Activated CD4-positive, alpha-beta memory T cell treated with anti-CD3 and anti-CD28 coated beads for 36 hours (primary cell): ENCODE measurements around the gene BRCA1. TPM values are rescaled to one million over a fixed set of nuclear protein-coding genes. Genes with fewer than 3 reads are reported as not detected.

Experiments used
- CTCF ChIA-PET: fragments of 350-600 bp; sonication (Branson Sonifier 250); formaldehyde crosslinking; loops from one replicate; lab custom pipeline; 2021; ENCODE audit warnings: antibody characterized with exemption, inconsistent platforms; lab: Charles Lee
- POLR2A ChIA-PET: fragments of 350-600 bp; sonication (Branson Sonifier 250); formaldehyde crosslinking; loops from one replicate; lab custom pipeline; 2021; ENCODE audit warnings: antibody characterized with exemption; lab: Charles Lee
- DNase-seq: peaks from one replicate; pipeline ENCODE4 v3.0.0-alpha.2; 2020
- H3K27ac Mint-ChIP-seq: one replicate; pipeline ENCODE4 v1.8.0; 2021; ENCODE audit warnings: mixed read lengths
- H3K27me3 Mint-ChIP-seq: one replicate; pipeline ENCODE4 v1.8.0; 2021; ENCODE audit warnings: mixed read lengths
- H3K36me3 Mint-ChIP-seq: one replicate; pipeline ENCODE4 v1.8.0; 2021; ENCODE audit warnings: mixed read lengths
- H3K4me1 Mint-ChIP-seq: one replicate; pipeline ENCODE4 v1.8.0; 2021; ENCODE audit warnings: low read depth, mixed read lengths
- H3K4me3 Mint-ChIP-seq: one replicate; pipeline ENCODE4 v1.8.0; 2021; ENCODE audit warnings: mild to moderate bottlenecking, mixed read lengths
- H3K9me3 Mint-ChIP-seq: one replicate; pipeline ENCODE4 v1.8.0; 2021; ENCODE audit warnings: mixed read lengths
- intact Hi-C: fragments of 100-400 bp; cut with micrococcal nuclease; formaldehyde crosslinking; loops from one replicate; pipeline ENCODE4 v1.15.1; 2023
- total RNA-seq, 2 experiments: library from RNA; stranded (reverse); gene quantifications; one replicate each; pipeline ENCODE4 v1.2.3, GENCODE V29; 2021

BRCA1 gene
- total RNA-seq, 2 experiments from 2014 or later: 92.8 to 103 TPM

DNA sequence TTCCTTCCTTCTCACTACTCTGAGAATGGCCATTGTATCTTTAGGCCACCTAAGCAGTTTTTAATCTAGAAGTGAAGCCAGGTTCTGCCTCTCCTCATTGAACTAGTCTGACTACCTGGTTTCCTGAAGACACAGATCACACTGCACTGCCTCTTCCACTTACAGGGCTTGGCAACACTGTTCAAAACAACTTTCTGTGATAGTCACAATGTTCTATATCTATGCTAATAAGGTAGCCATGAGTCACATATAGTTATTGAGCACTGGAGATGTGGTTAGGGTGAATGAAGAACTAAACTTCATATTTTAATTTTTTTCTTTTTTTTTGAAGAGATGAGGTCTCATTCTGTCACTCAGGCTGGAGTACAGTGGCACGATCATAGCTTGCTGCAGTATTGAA is 73.2 kb downstream of the BRCA1 start:
- Mint-ChIP-seq H3K4me3 (no peak overlapping the region), H3K27ac (no peak overlapping the region), H3K27me3 (no peaks in the 10 kb centered on the region), H3K36me3 (peaks cover 51% of the 10 kb centered on the region), H3K9me3 (no peaks in the 10 kb centered on the region), H3K4me1 (no peaks in the 10 kb centered on the region)
- POLR2A ChIA-PET: no interaction called here
- intact Hi-C loops: no loop called here
- DNase-seq: no peak
- CTCF ChIA-PET: no interaction called here

DNA sequence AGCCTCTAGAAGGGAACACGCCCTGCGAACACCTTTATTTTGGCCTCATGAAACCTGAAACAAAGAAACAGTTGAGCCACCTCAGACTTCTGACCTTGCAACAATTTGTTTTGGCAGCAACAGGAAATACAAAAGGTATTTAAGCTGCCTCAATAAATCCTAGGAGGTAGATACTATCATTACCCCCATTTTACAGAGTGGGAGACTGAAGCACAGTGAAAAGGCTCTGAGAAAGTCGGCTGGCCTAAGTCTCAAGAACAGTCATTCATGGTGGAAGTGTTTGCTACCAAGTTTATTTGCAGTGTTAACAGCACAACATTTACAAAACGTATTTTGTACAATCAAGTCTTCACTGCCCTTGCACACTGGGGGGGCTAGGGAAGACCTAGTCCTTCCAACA is 81.1 kb downstream of the BRCA1 start:
- H3K27ac Mint-ChIP-seq: no peak overlapping the region

DNA sequence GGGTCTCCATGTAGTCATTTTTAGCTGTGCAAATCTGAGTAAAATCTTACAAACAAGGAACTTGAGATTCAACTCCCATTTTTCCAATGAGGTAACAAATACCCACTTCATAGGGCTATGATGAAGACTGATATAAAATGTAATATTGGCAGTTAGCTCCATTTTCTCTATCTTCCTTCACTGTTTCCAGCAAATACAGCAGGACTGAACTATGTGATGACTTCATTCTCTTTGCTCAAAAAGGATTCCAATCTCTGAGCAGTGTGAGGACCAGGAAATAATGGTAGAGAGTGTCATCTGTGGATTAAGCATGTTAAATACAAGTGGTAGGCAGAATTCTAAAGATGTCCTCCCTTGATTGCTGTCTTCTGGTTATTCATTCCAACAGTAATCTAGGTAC is 81.9 kb downstream of the BRCA1 start:
- Mint-ChIP-seq H3K36me3 (peaks cover 16% of the 10 kb centered on the region), H3K27ac (no peak overlapping the region), H3K4me3 (no peak overlapping the region), H3K9me3 (no peaks in the 10 kb centered on the region), H3K4me1 (no peaks in the 10 kb centered on the region), H3K27me3 (no peaks in the 10 kb centered on the region)
- intact Hi-C loops: no loop called here
- ChIA-PET POLR2A (no interaction called here), CTCF (interaction anchor here (1.4 kb wide), 1 partner anchor 46 kb away, joined by 3 read pairs; no protein-coding TSS in a partner anchor)
- DNase-seq: no peak

More for the DNA sequence above, 81.1 kb downstream of the BRCA1 start:
- ChIA-PET POLR2A (no interaction called here), CTCF (interaction anchor here (0.8 to 1.4 kb wide), 2 partner anchors 47 to 151 kb away, joined by 3 read pairs; no protein-coding TSS in a partner anchor)
- Mint-ChIP-seq H3K27me3 (no peaks in the 10 kb centered on the region), H3K4me3 (no peak overlapping the region), H3K4me1 (no peaks in the 10 kb centered on the region), H3K36me3 (peaks cover 16% of the 10 kb centered on the region), H3K9me3 (no peaks in the 10 kb centered on the region)
- DNase-seq: no peak
- intact Hi-C loops: no loop called here

DNA sequence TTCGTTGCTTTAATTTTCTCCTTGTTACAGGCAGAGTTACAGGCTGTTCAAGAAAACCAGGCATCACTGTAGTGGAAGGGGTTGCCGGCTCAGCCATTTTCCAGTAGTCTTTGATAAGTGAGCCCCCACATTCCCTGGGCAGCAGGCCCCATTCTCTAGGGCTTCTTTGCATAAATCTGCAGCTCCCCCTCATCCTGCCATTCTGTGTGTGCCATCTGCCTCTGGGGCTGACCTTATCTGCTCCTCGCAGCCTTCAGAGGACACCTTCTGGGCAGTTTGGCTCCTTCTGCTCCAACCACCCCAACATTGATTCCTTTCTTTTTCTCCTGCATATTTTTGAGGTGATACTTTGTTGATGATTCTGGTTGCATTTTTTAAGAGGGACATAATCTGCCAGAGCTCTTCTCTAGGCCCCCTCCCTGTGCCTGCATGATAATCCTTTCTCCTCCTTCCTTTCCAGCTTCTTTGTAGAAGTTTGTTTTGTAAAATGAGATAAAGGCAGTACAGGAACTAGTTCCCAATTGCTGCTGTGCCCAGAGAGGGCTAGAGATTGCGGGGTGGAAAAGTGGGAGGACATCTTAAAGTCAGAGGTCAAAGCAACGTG is 83.0 kb downstream of the BRCA1 start:
- H3K27ac Mint-ChIP-seq: no peak overlapping the region
- H3K27me3 Mint-ChIP-seq: no peaks in the 10 kb centered on the region
- CTCF ChIA-PET: no interaction called here

DNA sequence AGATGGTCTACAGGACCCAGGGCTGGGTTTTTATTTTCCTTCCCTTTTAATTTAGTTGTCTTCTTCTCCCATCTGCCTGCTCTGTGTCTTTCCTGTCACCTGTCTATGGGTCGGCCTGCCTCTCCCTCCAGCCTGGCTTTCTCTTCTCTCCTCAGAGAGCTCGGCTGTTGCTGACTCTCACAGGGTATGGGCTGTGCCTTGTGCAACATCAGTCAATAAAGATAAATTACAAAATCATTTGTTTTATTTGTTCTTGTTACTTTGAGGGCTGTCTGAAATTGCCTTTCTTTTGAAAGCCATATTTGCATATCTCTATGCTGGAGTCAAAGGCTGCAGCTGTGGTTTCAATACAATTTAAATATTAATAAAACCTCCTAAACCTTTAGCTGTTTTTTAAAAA is 84.5 kb downstream of the BRCA1 start:
- CTCF ChIA-PET: interaction anchor here (1.1 kb wide), 1 partner anchor 1169 kb away, joined by 3 read pairs; no protein-coding TSS in a partner anchor
- Mint-ChIP-seq H3K4me1 (no peaks in the 10 kb centered on the region), H3K27ac (no peak overlapping the region)

More for the DNA sequence above, 83.0 kb downstream of the BRCA1 start:
- no peaks in the 10 kb centered on the region for H3K4me1 Mint-ChIP-seq
- no peak for DNase-seq
- POLR2A ChIA-PET: no interaction called here
- H3K4me3 Mint-ChIP-seq: no peak overlapping the region
- no peaks in the 10 kb centered on the region for H3K9me3 Mint-ChIP-seq
- H3K36me3 Mint-ChIP-seq: peaks cover 12% of the 10 kb centered on the region
- intact Hi-C loops: no loop called here

DNA sequence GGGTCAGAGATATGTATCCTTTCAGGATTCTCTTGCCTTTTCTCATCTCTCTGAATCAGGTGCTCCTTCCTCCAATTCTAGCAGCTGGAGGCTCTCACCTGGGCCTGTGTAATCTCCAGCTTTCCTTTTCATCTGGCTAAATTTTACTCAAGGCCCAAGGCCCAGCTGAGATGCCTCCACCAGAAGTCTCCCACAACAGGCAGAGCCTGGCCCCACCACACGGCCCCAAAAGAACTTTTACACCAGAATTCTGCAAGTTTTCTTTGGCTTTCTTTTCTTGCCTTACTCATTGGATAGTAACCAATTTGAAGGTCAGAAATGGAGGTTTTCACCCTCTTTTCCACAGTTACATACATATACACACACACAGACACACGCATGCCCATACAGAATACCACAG is 85.5 kb downstream of the BRCA1 start:
- Mint-ChIP-seq H3K4me1 (no peaks in the 10 kb centered on the region), H3K9me3 (no peaks in the 10 kb centered on the region), H3K36me3 (peaks cover 5% of the 10 kb centered on the region), H3K4me3 (no peak overlapping the region), H3K27ac (no peak overlapping the region), H3K27me3 (no peaks in the 10 kb centered on the region)
- ChIA-PET POLR2A (no interaction called here), CTCF (no interaction called here)
- no peak for DNase-seq
- intact Hi-C loops: no loop called here

More for the DNA sequence above, 84.5 kb downstream of the BRCA1 start:
- no peak for DNase-seq
- POLR2A ChIA-PET: no interaction called here
- H3K27me3 Mint-ChIP-seq: no peaks in the 10 kb centered on the region
- H3K36me3 Mint-ChIP-seq: peaks cover 9% of the 10 kb centered on the region
- intact Hi-C loops: no loop called here
- H3K4me3 Mint-ChIP-seq: no peak overlapping the region
- H3K9me3 Mint-ChIP-seq: no peaks in the 10 kb centered on the region

DNA sequence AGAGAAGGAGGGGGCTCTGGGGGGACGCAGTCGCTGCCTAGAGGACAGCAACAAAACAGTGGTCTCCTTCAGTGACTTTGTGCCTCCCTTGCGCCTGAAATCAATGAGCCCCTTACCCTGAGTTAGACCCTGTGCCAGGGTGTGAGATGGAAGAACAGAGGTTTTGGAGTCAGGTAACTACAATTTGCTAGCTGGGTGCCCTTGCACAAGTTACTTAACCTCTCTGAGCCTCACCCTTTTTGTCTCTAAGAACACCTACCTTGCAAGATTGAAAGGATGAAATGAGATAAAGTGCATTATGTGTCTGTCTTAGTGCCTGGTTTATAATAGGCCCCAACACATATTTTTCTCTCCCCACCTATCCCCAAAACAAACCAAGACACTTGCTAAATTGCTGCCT is 90.3 kb downstream of the BRCA1 start:
- intact Hi-C loops: no loop called here
- Mint-ChIP-seq H3K27ac (no peak overlapping the region), H3K4me3 (no peak overlapping the region), H3K4me1 (no peaks in the 10 kb centered on the region), H3K36me3 (no peaks in the 10 kb centered on the region), H3K27me3 (no peaks in the 10 kb centered on the region), H3K9me3 (no peaks in the 10 kb centered on the region)
- DNase-seq: no peak
- ChIA-PET CTCF (no interaction called here), POLR2A (no interaction called here)

DNA sequence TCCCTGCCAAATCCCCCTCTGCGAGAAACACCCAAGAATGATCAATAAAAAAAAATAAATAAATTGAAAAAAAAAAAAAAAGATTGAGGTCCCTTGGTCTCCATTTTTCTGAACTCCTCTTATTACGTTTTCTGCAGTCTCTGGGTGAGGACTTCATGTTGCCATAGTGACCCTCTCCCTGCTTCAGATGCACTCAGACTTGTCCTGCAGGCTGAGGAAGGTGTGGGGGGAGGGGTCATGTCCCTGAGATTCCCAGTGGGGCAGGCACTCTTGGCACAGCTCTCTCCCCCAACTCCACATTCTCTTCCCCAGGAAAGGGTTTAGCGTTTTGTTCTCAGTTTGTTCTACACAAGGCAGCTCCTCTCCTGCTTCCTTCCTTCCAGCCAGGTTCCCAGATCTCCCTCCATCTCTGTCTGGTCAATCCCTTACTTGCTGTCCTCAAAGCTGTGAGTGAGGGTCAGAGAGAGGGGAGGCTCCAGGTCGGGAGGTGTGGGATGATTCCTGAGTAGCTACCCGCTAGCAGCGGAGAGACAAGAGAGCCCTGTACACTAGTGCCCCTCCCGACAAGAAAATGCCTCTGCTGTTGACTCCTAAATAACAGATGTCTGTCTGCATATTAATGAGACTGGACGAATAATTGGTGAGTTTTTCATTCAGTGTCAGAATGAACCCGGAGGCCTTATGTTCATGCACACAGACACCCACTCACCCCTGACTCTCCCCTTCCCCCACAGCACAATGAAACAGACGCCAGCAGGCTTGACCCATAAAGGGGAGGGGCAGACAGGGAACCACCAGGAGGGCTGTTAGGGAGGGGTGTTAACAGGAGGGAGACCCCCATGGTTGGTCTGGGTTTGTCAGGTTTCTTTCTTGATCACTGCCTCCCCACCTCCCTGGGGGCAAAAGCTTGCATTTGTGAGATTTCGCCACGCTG is 90.9 kb downstream of the BRCA1 start:
- Mint-ChIP-seq H3K27ac (no peak overlapping the region), H3K27me3 (no peaks in the 10 kb centered on the region), H3K36me3 (no peaks in the 10 kb centered on the region), H3K4me1 (no peaks in the 10 kb centered on the region), H3K4me3 (no peak overlapping the region), H3K9me3 (no peaks in the 10 kb centered on the region)
- no peak for DNase-seq
- POLR2A ChIA-PET: no interaction called here
- intact Hi-C loops: no loop called here
- CTCF ChIA-PET: no interaction called here

DNA sequence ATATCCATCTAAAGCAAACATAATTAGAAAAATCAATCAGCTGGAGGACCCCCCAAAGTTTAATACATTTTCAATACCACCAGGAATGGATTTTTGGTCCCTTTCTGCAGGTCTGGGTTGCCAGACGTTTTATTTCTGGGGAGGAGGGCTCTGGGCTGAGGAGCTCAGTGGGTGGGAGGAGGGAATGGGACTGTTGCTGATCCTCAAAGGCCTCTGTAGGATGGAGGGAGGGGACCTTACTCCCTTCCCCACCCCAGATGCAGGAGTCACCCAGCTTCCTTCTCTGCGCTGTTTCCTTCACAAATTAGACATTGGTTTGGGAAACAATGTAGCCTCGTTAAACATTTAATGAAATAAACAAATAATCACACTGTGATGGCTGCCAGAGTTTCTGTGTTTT is 93.5 kb downstream of the BRCA1 start:
- intact Hi-C loops: no loop called here
- Mint-ChIP-seq H3K4me1 (no peaks in the 10 kb centered on the region), H3K27ac (no peak overlapping the region), H3K9me3 (no peaks in the 10 kb centered on the region), H3K4me3 (no peak overlapping the region), H3K27me3 (no peaks in the 10 kb centered on the region), H3K36me3 (no peaks in the 10 kb centered on the region)
- ChIA-PET POLR2A (interaction anchor here (1.1 kb wide), 1 partner anchor 34 kb away, joined by 3 read pairs; the partner anchor contains the start of gene RPL27), CTCF (no interaction called here)
- DNase-seq: no peak

DNA sequence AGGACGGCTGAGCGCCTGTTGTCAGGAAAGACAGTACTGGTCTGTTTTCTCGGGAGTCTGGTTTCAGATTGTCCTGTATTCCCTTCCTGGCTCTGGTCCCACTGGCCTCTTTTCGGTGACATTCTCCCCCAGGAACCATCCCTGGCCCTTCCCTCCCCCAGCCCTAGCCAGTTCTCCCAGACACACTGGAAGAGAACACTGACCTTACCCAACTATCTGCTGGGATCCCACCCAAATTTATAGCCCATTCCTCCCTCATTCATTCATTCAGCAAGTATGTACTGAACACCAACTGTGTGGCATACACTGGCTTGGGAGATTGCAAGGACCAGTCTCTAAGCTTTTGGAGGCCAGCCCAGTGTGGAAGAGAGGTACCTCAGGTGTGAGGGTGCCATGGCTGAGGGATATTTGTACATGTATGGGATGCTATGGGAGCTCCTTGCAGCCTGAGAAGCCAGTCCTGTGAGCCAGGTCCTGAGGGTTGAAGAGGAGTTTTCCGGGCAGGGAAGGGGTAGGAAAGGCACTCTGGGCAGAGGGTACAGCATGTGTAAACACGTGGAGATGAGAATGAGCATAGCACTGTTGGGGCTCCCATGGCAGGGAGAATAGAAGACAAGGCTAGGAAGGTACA is 94.9 kb downstream of the BRCA1 start:
- CTCF ChIA-PET: no interaction called here
- Mint-ChIP-seq H3K4me3 (no peak overlapping the region), H3K9me3 (no peaks in the 10 kb centered on the region), H3K4me1 (no peaks in the 10 kb centered on the region), H3K27ac (no peak overlapping the region), H3K27me3 (no peaks in the 10 kb centered on the region), H3K36me3 (no peaks in the 10 kb centered on the region)
- POLR2A ChIA-PET: no interaction called here
- no peak for DNase-seq
- intact Hi-C loops: no loop called here

DNA sequence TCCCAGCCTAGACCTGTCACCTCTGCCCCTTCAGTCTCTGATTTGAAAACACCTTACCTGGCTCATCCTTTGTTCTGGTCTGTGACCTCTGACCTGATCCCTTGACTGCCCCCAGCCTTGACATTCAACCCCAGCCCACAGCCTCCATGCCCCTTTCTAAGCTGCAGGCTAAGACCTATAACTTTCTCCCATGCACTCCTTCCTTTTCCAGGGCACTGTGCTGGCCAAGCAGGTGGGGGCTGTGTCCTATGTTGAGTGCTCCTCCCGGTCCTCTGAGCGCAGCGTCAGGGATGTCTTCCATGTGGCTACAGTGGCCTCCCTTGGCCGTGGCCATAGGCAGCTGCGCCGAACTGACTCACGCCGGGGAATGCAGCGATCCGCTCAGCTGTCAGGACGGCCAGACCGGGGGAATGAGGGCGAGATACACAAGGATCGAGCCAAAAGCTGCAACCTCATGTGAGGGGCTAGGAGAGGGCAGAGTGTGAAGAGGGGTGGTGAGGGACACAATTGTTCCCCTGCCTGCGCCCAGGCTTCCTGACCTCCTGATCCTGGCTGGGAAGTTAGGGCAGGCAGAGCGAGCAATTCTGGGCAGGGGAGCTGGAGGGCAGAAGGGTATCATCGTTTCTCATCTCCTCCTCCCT is 96.8 kb downstream of the BRCA1 start:
- ChIA-PET POLR2A (no interaction called here), CTCF (interaction anchor here (1.2 kb wide), 1 partner anchor 30 kb away, joined by 3 read pairs; the partner anchor contains the start of gene RPL27)
- Mint-ChIP-seq H3K27me3 (no peaks in the 10 kb centered on the region), H3K4me3 (no peak overlapping the region), H3K4me1 (peaks cover 8% of the 10 kb centered on the region), H3K27ac (no peak overlapping the region), H3K36me3 (no peaks in the 10 kb centered on the region), H3K9me3 (no peaks in the 10 kb centered on the region)
- no peak for DNase-seq
- intact Hi-C loops: loop anchor here (10.0 kb wide), 1 partner anchor 96 kb away; the partner anchor contains the start of gene BRCA1
